Endothelial cell of umbilical vein (primary cell): ENCODE data around the gene CTF1. TPM values are rescaled to one million over a fixed set of nuclear protein-coding genes. Genes with fewer than 3 reads are reported as not detected.

Experiments used
- BruUV-seq: library from RNA; stranded (reverse); fragments of 400-500 nt; replicated peaks from 2 replicates; lab custom pipeline; 2021; lab: Mats Ljungman, UMichigan
- CTCF ChIA-PET: fragments of 300-600, 350-600 bp; sonication (Branson Sonifier 250); formaldehyde crosslinking; loops from one replicate; lab custom pipeline; 2021; ENCODE audit warnings: antibody characterized with exemption, inconsistent platforms; lab: Charles Lee
- POLR2A ChIA-PET: fragments of 300-600, 350-600 bp; sonication (Branson Sonifier 250); formaldehyde crosslinking; loops from one replicate; lab custom pipeline; 2021; ENCODE audit warnings: antibody characterized with exemption, inconsistent platforms; lab: Charles Lee
- DNase-seq: peaks from one replicate; pipeline ENCODE4 v3.0.0-alpha.2; 2011; ENCODE audit warnings: low read depth, low spot score
- FAIRE-seq: peaks from 2 replicates; lab custom pipeline; 2011; peaks lifted over from hg19 to GRCh38; lab: Jason Lieb, UNC
- H2AFZ ChIP-seq: 2 replicates; pipeline ENCODE4 v1.6.0; 2012; ENCODE audit warnings: low read depth, low read length, control low read depth, inconsistent platforms
- H3K27ac ChIP-seq: 2 replicates; pipeline ENCODE4 v1.5.1; 2011; ENCODE audit warnings: low read depth, mild to moderate bottlenecking, control low read depth, low read length, moderate library complexity; ENCODE audit not compliant: insufficient read depth
- H3K27me3 ChIP-seq, 2 experiments: 2 replicates each; pipeline versions ENCODE4 v1.6.0 to v1.6.1; 2011; ENCODE audit warnings: low read length in 2 of 2, mixed read lengths in 1 of 2; ENCODE audit not compliant: control insufficient read depth in 2 of 2, insufficient read depth in 2 of 2
- H3K36me3 ChIP-seq, 2 experiments: 2 replicates in 1 of 2; 3 replicates in 1 of 2; pipeline ENCODE4 v1.5.1; 2011; ENCODE audit warnings: low read length in 2 of 2, mild to moderate bottlenecking in 1 of 2, moderate library complexity in 1 of 2; ENCODE audit not compliant: control insufficient read depth in 2 of 2, insufficient read depth in 2 of 2; ENCODE audit errors: extremely low read depth in 1 of 2
- H3K4me1 ChIP-seq: 3 replicates; pipeline ENCODE4 v1.5.1; 2011; ENCODE audit warnings: mild to moderate bottlenecking, low read length; ENCODE audit not compliant: control insufficient read depth, insufficient read depth; ENCODE audit errors: extremely low read depth
- H3K4me2 ChIP-seq: 2 replicates; pipeline ENCODE4 v1.6.1; 2011; ENCODE audit warnings: low read length, control low read depth, mixed read lengths; ENCODE audit not compliant: insufficient read depth
- H3K4me3 ChIP-seq, 3 experiments: fragments of 200-600 bp in 1 of 3; sonication (generic), shearing (Covaris generic) in 1 of 3; replicated peaks in 1 of 3; 2 replicates each; pipeline ENCODE4 v1.5.1; 2011 to 2016; ENCODE audit warnings: control low read depth in 3 of 3, low read length in 3 of 3, mild to moderate bottlenecking in 2 of 3, inconsistent platforms in 1 of 3, low read depth in 1 of 3, moderate library complexity in 1 of 3; ENCODE audit not compliant: insufficient read depth in 1 of 3
- H3K79me2 ChIP-seq: 2 replicates; pipeline ENCODE4 v1.6.0; 2012; ENCODE audit warnings: low read length, inconsistent platforms; ENCODE audit not compliant: control insufficient read depth, insufficient read depth
- H3K9ac ChIP-seq: replicated peaks from 2 replicates; pipeline ENCODE3; 2011; ENCODE audit warnings: low read length, control low read depth; ENCODE audit not compliant: insufficient read depth; ENCODE audit errors: extremely low read depth
- H3K9me1 ChIP-seq: replicated peaks from 3 replicates; pipeline ENCODE4 v1.6.0; 2011; ENCODE audit warnings: mild to moderate bottlenecking, low read length; ENCODE audit not compliant: control insufficient read depth, insufficient read depth; ENCODE audit errors: extremely low read depth
- H3K9me3 ChIP-seq: replicated peaks from 2 replicates; pipeline ENCODE4 v1.5.1; 2012; ENCODE audit warnings: low read length, inconsistent platforms; ENCODE audit not compliant: control insufficient read depth, insufficient read depth
- H4K20me1 ChIP-seq: replicated peaks from 2 replicates; pipeline ENCODE3; 2011; ENCODE audit warnings: mild to moderate bottlenecking, low read length; ENCODE audit not compliant: control insufficient read depth, insufficient read depth; ENCODE audit errors: extremely low read depth
- EZH2 ChIP-seq: IDR thresholded peaks from 2 replicates; pipeline ENCODE4 v1.6.1; 2012; ENCODE audit warnings: borderline replicate concordance, low read depth, mild to moderate bottlenecking, moderate library complexity, low read length, inconsistent platforms; ENCODE audit not compliant: severe bottlenecking
- FOS ChIP-seq: IDR thresholded peaks from 2 replicates; pipeline ENCODE4 v1.6.1; 2011; ENCODE audit warnings: mild to moderate bottlenecking, low read length, moderate library complexity, borderline replicate concordance; ENCODE audit not compliant: insufficient read depth
- GATA2 ChIP-seq: IDR thresholded peaks from 2 replicates; pipeline ENCODE4 v1.7.0; 2011; ENCODE audit warnings: low read depth, mild to moderate bottlenecking, moderate library complexity, mixed read lengths, low read length; ENCODE audit not compliant: insufficient read length, insufficient read depth
- JUN ChIP-seq: IDR thresholded peaks from 2 replicates; pipeline ENCODE4 v1.6.1; 2011; ENCODE audit warnings: borderline replicate concordance, low read depth; ENCODE audit not compliant: insufficient read length, insufficient read depth
- MYC ChIP-seq: IDR thresholded peaks from one replicate; pipeline ENCODE4 v1.6.1; 2011; ENCODE audit warnings: mild to moderate bottlenecking, low read depth, low read length
- POLR2A ChIP-seq: IDR thresholded peaks from 2 replicates; pipeline ENCODE4 v1.6.1; 2012; ENCODE audit warnings: low read depth, mild to moderate bottlenecking, control low read depth, low read length
- POLR2AphosphoS5 ChIP-seq: IDR thresholded peaks from 2 replicates; pipeline ENCODE4 v1.6.1; 2012; ENCODE audit warnings: low read depth, mild to moderate bottlenecking, control low read depth, low read length, moderate library complexity; ENCODE audit not compliant: insufficient read depth
- dilution Hi-C: fragments of 300-500 bp; cut with MboI; formaldehyde crosslinking; loops from one replicate; pipeline ENCODE4 v1.15.0; 2019; ENCODE audit warnings: low sequenced_read_pairs; ENCODE audit not compliant: extremely low pct_ligation_motif_present
- intact Hi-C: fragments of 100-400 bp; cut with micrococcal nuclease; formaldehyde crosslinking; loops from one replicate; pipeline ENCODE4 v1.10.0; 2022
- polyA plus RNA-seq, 4 experiments: library from polyadenylated mRNA; depleted of rRNA in 3 of 4; stranded (reverse) in 3 of 4; unstranded in 1 of 4; fragments of >200 nt; gene quantifications; 2 replicates each; pipeline versions ENCODE4 v1.2.1 to v1.2.3, GENCODE V29; 2011 to 2012; ENCODE audit warnings: missing spikeins in 1 of 4
- total RNA-seq: library from RNA; stranded (reverse); gene quantifications from 2 replicates; pipeline ENCODE4 v1.2.3, GENCODE V29; 2021
- TF ChIP-seq, protein P1 (sequence below), 2 donors: IDR thresholded peaks; 1 replicate in 1 of 2; 2 replicates in 1 of 2; pipeline ENCODE4 v1.5.1; 2011; ENCODE audit warnings: low read length in 2 of 2, mild to moderate bottlenecking in 2 of 2, moderate library complexity in 2 of 2, control low read depth in 1 of 2, inconsistent platforms in 1 of 2, low read depth in 1 of 2; ENCODE audit not compliant: insufficient read depth in 1 of 2; ENCODE audit errors: extremely low read depth in 1 of 2
- TF ChIP-seq, protein P2 (sequence below): IDR thresholded peaks from 2 replicates; pipeline ENCODE4 v1.6.1; 2011; ENCODE audit not compliant: insufficient read depth, insufficient read length

CTF1 gene
- total and polyA plus RNA-seq, 2 donors (not counting 3 experiments of a cell fraction or from before 2014, with no cell fraction given) = 1.5 to 4.7 TPM

DNA sequence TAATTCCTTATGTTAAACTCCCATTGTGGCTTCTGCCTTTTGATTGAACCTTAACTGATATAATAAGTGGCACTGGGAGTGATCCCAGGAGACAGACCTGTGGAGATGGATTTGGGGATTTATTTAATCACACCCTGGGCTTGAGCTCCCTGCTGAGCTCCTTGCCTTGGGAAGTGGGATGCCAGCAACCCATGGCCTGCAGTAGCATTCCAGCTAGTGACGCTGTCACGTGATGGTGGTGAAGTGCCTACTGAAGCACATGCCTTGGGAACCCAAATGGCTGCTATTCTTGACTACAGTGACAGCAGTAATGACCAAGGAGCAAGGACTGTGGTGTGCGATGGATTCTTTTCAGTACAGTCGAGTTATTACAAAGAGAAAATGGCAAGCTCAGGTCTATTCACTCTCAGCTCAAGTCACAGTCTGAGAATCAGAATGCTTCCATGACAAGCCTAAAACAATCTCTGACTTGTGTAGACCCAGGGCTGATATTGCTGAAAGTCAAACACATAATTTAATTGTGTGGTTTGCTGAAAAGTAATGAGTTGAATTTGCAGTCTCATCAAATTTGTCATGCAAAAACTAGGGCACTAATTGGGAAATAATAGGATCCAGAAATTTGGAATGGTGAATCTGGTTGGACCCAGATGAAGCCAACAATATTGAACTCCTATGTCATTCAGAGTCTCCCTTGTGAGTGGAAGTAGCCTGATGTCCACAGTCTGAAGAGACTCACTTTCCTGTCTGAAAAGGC lies 49.6 kb upstream of the CTF1 start:
- DNase-seq (no peak), FAIRE-seq (no peak)
- Histone ChIP-seq H3K4me1 (no peaks in the 10 kb centered on the region), H3K9me1 (no peaks in the 10 kb centered on the region), H3K9ac (no peak overlapping the region), H3K4me3 (no peak overlapping the region), H3K79me2 (no peaks in the 10 kb centered on the region), H4K20me1 (no peaks in the 10 kb centered on the region), H3K36me3 (no peaks in the 10 kb centered on the region), H2AFZ (no peak overlapping the region), H3K27ac (no peak overlapping the region), H3K9me3 (no peaks in the 10 kb centered on the region), H3K27me3 (no peaks in the 10 kb centered on the region), H3K4me2 (no peak overlapping the region)
- BruUV-seq = no TSS peak
- intact Hi-C loops = no loop called here
- CTCF ChIA-PET = interaction anchor here (0.5 to 3.7 kb wide), 7 partner anchors 10 to 97 kb away, joined by 4 to 128 read pairs (median 29); no protein-coding TSS in a partner anchor
- no peak for TF ChIP-seq EZH2
- no peak for TF ChIP-seq POLR2AphosphoS5
- TF ChIP-seq, protein P1, sequence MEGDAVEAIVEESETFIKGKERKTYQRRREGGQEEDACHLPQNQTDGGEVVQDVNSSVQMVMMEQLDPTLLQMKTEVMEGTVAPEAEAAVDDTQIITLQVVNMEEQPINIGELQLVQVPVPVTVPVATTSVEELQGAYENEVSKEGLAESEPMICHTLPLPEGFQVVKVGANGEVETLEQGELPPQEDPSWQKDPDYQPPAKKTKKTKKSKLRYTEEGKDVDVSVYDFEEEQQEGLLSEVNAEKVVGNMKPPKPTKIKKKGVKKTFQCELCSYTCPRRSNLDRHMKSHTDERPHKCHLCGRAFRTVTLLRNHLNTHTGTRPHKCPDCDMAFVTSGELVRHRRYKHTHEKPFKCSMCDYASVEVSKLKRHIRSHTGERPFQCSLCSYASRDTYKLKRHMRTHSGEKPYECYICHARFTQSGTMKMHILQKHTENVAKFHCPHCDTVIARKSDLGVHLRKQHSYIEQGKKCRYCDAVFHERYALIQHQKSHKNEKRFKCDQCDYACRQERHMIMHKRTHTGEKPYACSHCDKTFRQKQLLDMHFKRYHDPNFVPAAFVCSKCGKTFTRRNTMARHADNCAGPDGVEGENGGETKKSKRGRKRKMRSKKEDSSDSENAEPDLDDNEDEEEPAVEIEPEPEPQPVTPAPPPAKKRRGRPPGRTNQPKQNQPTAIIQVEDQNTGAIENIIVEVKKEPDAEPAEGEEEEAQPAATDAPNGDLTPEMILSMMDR (IDR thresholded peaks at IDR 0.05; ENCODE audit: extremely low read depth in 1 of 2, insufficient read depth in 1 of 2, low read depth in 1 of 2, low read length in 2 of 2) = no peak
- no peak for TF ChIP-seq FOS
- TF ChIP-seq POLR2A = no peak
- no peak for TF ChIP-seq JUN
- no peak for TF ChIP-seq MYC
- TF ChIP-seq, protein P2, sequence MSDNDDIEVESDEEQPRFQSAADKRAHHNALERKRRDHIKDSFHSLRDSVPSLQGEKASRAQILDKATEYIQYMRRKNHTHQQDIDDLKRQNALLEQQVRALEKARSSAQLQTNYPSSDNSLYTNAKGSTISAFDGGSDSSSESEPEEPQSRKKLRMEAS = no peak
- no peak for TF ChIP-seq GATA2
- dilution Hi-C loops = no loop called here
- POLR2A ChIA-PET = interaction anchor here (0.6 kb wide), 2 partner anchors 54 to 73 kb away, joined by 4 to 5 read pairs; no protein-coding TSS in a partner anchor
